ENCODE data around the gene BCAS3.

GRCh38 chr17:60653569-60653968 is 24.1 kb upstream of the BCAS3 start:
- TF ChIP-seq, protein P1, sequence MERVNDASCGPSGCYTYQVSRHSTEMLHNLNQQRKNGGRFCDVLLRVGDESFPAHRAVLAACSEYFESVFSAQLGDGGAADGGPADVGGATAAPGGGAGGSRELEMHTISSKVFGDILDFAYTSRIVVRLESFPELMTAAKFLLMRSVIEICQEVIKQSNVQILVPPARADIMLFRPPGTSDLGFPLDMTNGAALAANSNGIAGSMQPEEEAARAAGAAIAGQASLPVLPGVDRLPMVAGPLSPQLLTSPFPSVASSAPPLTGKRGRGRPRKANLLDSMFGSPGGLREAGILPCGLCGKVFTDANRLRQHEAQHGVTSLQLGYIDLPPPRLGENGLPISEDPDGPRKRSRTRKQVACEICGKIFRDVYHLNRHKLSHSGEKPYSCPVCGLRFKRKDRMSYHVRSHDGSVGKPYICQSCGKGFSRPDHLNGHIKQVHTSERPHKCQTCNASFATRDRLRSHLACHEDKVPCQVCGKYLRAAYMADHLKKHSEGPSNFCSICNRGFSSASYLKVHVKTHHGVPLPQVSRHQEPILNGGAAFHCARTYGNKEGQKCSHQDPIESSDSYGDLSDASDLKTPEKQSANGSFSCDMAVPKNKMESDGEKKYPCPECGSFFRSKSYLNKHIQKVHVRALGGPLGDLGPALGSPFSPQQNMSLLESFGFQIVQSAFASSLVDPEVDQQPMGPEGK (CRISPR knock-in tag; IDR thresholded peaks at IDR 0.05; ENCODE audit: borderline replicate concordance) = no peak
- TF ChIP-seq ZC3H10 (CRISPR knock-in tag; IDR thresholded peaks at IDR 0.05) = no peak
- no peak for TF ChIP-seq ARNTL (CRISPR knock-in tag; IDR thresholded peaks at IDR 0.05; ENCODE audit: borderline replicate concordance, low read depth)
- no peak for TF ChIP-seq POU6F1 (CRISPR knock-in tag; IDR thresholded peaks at IDR 0.05; ENCODE audit: borderline replicate concordance, low read depth)
- no peak for TF ChIP-seq ZFP30 (CRISPR knock-in tag; IDR thresholded peaks at IDR 0.05)
